HepG2 (cell line): Measurements from ENCODE around the gene RNPEPL1. TPM values are rescaled to one million over a fixed set of nuclear protein-coding genes. Genes with fewer than 3 reads are reported as not detected.

ENCODE experiments used
- AKNA ChIP-seq: sonication (generic); formaldehyde crosslinking; IDR thresholded peaks from 2 replicates; pipeline ENCODE4 v1.4.0; 2020; ENCODE audit warnings: missing genetic modification reagents, borderline replicate concordance
- ARHGAP35 ChIP-seq: sonication (generic); formaldehyde crosslinking; IDR thresholded peaks from 2 replicates; pipeline ENCODE4 v1.9.0; 2022; ENCODE audit warnings: mild to moderate bottlenecking, inconsistent platforms, moderate library complexity, missing genetic modification reagents, borderline replicate concordance
- CREB3 ChIP-seq: sonication (generic); formaldehyde crosslinking; IDR thresholded peaks from 2 replicates; pipeline ENCODE4 v1.5.0; 2020; ENCODE audit warnings: missing genetic modification reagents
- DRAP1 ChIP-seq: IDR thresholded peaks from 2 replicates; pipeline ENCODE4 v1.6.1; 2016; ENCODE audit warnings: missing genetic modification reagents, missing compliant biosample characterization
- LRRFIP1 ChIP-seq: sonication (generic); formaldehyde crosslinking; conservative IDR thresholded peaks from 2 replicates; pipeline ENCODE4 v1.4.0; 2020; ENCODE audit warnings: missing genetic modification reagents
- MXD3 ChIP-seq: IDR thresholded peaks from 2 replicates; pipeline ENCODE4 v1.6.1; 2016; ENCODE audit warnings: mild to moderate bottlenecking, missing biosample characterization, missing genetic modification reagents
- NFRKB ChIP-seq: fragments of 450-650 bp; IDR thresholded peaks from 2 replicates; pipeline ENCODE4 v1.6.1; 2017
- RBFOX2 ChIP-seq: fragments of 200-400 bp; formaldehyde crosslinking; IDR thresholded peaks from 2 replicates; pipeline ENCODE4 v1.6.1; 2017; ENCODE audit warnings: low read depth, mild to moderate bottlenecking, low read length
- SKIL ChIP-seq: sonication (generic); formaldehyde crosslinking; IDR thresholded peaks from 2 replicates; pipeline ENCODE4 v1.8.0; 2022; ENCODE audit warnings: missing genetic modification reagents, mild to moderate bottlenecking, moderate library complexity, borderline replicate concordance
- SRSF4 ChIP-seq: fragments of 200-400 bp; formaldehyde crosslinking; IDR thresholded peaks from one replicate; pipeline ENCODE4 v1.6.1; 2018; ENCODE audit warnings: mild to moderate bottlenecking, low read depth, low read length, moderate library complexity; ENCODE audit not compliant: poor library complexity, severe bottlenecking
- TEAD3 ChIP-seq: optimal IDR thresholded peaks from 2 replicates; pipeline ENCODE3; 2016; ENCODE audit warnings: borderline replicate concordance
- ZNF414 ChIP-seq: sonication (generic); formaldehyde crosslinking; IDR thresholded peaks from 2 replicates; pipeline ENCODE4 v1.5.0; 2020; ENCODE audit warnings: missing genetic modification reagents
- ZNF639 ChIP-seq: conservative IDR thresholded peaks from 2 replicates; pipeline ENCODE4 v1.6.1; 2018; ENCODE audit warnings: missing genetic modification reagents
- polyA plus RNA-seq, 8 experiments: library from polyadenylated mRNA; depleted of rRNA in 3 of 8; stranded (reverse) in 7 of 8; unstranded in 1 of 8; fragments of >200 nt; fragmentation: Illumina TruSeq in 4 of 8; extraction: Trizol in 4 of 8; gene quantifications; 2 replicates each; pipeline versions ENCODE4 v1.2.1 to v1.2.3, GENCODE V29; 2011 to 2016; ENCODE audit warnings: low read depth in 4 of 8, missing spikeins in 1 of 8, mixed read lengths in 1 of 8; ENCODE audit not compliant: insufficient read depth in 1 of 8
- total RNA-seq, 5 experiments: library from RNA; depleted of rRNA; stranded (reverse); fragments of >200 nt; fragmentation: Illumina TruSeq; extraction: Trizol; gene quantifications; 2 replicates each; pipeline ENCODE4 v1.2.3, GENCODE V29; 2016; ENCODE audit warnings: low read depth in 1 of 5

RNPEPL1 gene
- total and polyA plus RNA-seq, 2 of the 13 experiments (the other 11 are each of a cell fraction or from before 2014, with no cell fraction given): 13.0 to 18.0 TPM

GRCh38 chr2:240566203-240567136 is 1.8 kb upstream of the RNPEPL1 start (continued):
- TF ChIP-seq AKNA (CRISPR knock-in tag) (no peak), ZNF414 (no peak), LRRFIP1 (CRISPR knock-in tag) (no peak), SKIL (CRISPR knock-in tag) (no peak), NFRKB (no peak), RBFOX2 (peak; percentile 80), MXD3 (CRISPR knock-in tag) (peak; percentile 11), TEAD3 (CRISPR knock-in tag) (peak; percentile 56), SRSF4 (no peak), ZNF639 (no peak), ARHGAP35 (no peak), DRAP1 (peak; percentile 86), CREB3 (CRISPR knock-in tag) (no peak)
